ENCODE results near the gene FLACC1.
A peak's percentile ranks its signal among the peaks of the same experiment; 100 is the strongest.
"Not testable (repeated sequence)": the region's sequence is repeated elsewhere in the genome, so short reads cannot be mapped to it uniquely, and the experiment has no call there.

FLACC1 gene

DNA sequence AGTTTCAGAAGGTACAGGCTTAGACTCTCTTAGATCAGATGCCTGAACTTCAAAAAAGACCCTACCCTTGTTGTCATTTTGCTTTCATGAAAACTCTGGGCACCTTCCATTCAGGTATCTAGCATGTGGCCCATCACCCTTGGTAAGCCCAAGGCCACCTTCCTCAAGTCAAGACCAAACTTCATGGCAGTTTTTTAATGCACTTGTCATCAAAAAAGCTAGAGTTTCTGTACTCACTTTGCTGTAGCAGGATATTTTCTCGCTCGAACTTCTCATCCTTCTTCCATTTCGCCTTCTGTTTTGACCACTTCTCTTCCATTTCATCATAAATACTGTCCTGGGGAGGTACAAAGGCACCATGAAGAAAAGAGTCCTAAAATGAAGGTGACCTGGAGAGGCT is 48.2 kb downstream of the FLACC1 start:
- TF ChIP-seq, protein P1, sequence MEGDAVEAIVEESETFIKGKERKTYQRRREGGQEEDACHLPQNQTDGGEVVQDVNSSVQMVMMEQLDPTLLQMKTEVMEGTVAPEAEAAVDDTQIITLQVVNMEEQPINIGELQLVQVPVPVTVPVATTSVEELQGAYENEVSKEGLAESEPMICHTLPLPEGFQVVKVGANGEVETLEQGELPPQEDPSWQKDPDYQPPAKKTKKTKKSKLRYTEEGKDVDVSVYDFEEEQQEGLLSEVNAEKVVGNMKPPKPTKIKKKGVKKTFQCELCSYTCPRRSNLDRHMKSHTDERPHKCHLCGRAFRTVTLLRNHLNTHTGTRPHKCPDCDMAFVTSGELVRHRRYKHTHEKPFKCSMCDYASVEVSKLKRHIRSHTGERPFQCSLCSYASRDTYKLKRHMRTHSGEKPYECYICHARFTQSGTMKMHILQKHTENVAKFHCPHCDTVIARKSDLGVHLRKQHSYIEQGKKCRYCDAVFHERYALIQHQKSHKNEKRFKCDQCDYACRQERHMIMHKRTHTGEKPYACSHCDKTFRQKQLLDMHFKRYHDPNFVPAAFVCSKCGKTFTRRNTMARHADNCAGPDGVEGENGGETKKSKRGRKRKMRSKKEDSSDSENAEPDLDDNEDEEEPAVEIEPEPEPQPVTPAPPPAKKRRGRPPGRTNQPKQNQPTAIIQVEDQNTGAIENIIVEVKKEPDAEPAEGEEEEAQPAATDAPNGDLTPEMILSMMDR (conservative IDR thresholded peaks at IDR 0.05; ENCODE audit: low read length): no peak
- no peak for DNase-seq (ENCODE audit: low read depth)
- H3K4me3 ChIP-seq (ENCODE audit: low read length): no peak overlapping the region

DNA sequence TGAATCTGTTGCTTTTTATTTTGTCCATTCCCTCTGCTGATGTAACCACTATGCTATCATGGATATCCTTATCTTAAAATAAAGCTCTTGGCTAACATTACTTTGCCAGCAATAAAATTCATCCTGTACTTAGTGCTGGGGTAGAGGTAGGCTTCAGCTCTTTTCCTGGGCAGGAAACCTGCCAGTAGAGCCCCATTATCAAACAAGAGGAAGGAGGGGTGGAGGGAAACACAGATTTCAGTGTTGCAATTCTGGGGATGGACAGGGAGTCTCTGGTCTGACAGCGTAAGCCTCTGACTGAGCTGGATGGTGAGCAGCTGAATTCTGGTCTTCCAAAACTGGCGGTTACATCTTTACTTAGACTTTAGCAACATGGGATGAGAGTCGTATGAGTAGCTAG is 49.3 kb downstream of the FLACC1 start:
- TF ChIP-seq, protein P1 (conservative IDR thresholded peaks at IDR 0.05; ENCODE audit: low read length): no peak
- DNase-seq (ENCODE audit: low read depth): no peak

DNA sequence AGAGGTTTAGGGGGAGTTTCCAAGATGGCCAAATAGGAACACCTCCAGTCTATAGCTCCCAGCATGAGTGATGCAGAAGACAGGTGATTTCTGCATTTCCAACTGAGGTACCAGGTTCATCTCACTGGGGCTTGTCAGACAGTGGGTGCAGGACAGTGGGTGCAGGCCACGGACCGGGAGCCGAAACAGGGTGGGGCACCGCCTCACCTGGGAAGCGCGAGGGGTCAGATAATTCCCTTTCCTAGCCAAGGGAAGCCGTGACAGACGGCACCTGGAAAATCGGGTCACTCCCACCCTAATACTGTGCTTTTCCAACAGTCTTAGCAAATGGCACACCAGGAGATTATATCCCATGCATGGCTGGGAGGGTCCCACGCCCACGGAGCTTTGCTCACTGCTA is 57.2 kb downstream of the FLACC1 start:
- DNase-seq (ENCODE audit: low read depth); H3K4me3 ChIP-seq (ENCODE audit: low read length): not testable (repeated sequence)

More for the DNA sequence above, 49.3 kb downstream of the FLACC1 start:
- H3K4me3 ChIP-seq (ENCODE audit: low read length): no peak overlapping the region

DNA sequence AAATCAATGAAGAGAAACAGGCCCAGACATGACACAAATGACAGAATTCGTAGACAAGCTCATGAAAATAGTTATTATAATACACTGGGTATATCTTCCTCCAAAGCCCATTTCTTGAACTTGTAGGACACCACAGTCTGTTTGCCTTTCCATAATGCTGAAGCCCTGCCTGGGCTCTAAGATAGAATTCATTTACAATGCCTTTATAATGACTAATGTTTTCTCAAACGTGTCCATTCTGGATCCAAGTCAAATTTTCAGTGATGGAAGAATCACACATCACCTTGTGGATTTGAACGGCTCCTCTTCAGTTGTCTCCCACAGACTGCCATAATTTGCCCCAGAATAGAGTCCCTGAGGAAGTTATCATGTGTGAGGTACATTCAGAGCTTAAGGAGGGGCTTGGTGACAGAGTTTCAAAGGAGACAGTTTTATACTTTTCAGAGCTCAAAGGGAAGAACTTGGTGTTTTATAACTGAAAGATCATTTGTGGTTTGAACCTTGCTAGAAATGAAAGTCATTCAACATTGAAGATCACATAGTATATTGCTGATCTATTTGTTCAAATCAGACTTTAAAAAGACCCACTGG is 58.6 kb downstream of the FLACC1 start:
- TF ChIP-seq, protein P1 (conservative IDR thresholded peaks at IDR 0.05; ENCODE audit: low read length): no peak
- H3K4me3 ChIP-seq (ENCODE audit: low read length): no peak overlapping the region
- peak; percentile 9 for DNase-seq (ENCODE audit: low read depth)

DNA sequence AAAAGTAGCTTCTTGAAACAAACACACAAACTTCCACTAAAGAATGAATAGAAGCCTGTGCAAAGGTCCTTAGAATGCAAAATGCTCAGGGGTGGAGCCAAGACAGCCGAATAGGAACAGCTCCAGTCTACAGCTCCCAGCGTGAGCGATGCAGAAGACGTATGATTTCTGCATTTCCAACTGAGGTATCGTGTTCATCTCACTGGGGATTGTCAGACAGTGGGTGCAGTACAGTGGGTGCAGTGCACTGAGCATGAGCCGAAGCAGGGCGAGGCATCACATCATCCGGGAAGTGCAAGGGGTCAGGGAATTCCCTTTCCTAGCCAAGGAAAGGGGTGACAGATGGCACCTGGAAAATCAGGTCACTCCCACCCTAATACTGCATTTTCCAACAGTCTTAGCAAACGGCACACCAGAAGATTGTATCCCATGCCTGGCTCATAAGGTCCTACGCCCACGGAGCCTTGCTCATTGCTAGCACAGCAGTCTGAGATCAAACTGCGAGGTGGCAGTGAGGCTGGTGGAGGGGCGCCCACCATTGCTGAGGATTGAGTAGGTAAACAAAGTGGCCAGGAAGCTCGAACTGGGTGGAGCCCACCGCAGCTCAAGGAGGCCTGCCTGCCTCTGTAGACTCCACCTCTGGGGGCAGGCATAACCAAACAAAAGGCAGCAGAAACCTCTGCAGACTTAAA is 66.5 kb downstream of the FLACC1 start:
- DNase-seq (ENCODE audit: low read depth): not testable (repeated sequence)

DNA sequence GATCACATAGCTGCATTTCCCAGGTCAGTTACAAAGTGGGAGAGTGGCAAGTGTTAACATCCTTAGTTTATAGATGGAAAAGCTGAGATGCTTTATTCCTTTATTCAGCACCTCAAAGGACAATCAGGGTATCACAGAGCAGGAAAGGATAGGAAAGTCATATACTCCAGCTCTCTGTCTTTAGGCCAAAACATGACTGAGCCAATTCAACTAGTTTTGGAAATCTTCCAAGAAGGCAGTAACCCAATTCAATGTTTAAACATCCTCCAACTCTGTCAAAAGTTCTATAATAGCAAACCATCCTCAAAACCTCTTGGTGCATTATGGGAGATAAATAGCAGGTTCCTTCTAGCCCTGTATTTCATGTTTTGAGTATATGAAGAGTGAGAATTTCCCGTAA is 71.6 kb downstream of the FLACC1 start:
- TF ChIP-seq, protein P1 (conservative IDR thresholded peaks at IDR 0.05; ENCODE audit: low read length): no peak
- no peak overlapping the region for H3K4me3 ChIP-seq (ENCODE audit: low read length)
- DNase-seq (ENCODE audit: low read depth): no peak

More for the DNA sequence above, 66.5 kb downstream of the FLACC1 start:
- not testable (repeated sequence) for H3K4me3 ChIP-seq (ENCODE audit: low read length)

DNA sequence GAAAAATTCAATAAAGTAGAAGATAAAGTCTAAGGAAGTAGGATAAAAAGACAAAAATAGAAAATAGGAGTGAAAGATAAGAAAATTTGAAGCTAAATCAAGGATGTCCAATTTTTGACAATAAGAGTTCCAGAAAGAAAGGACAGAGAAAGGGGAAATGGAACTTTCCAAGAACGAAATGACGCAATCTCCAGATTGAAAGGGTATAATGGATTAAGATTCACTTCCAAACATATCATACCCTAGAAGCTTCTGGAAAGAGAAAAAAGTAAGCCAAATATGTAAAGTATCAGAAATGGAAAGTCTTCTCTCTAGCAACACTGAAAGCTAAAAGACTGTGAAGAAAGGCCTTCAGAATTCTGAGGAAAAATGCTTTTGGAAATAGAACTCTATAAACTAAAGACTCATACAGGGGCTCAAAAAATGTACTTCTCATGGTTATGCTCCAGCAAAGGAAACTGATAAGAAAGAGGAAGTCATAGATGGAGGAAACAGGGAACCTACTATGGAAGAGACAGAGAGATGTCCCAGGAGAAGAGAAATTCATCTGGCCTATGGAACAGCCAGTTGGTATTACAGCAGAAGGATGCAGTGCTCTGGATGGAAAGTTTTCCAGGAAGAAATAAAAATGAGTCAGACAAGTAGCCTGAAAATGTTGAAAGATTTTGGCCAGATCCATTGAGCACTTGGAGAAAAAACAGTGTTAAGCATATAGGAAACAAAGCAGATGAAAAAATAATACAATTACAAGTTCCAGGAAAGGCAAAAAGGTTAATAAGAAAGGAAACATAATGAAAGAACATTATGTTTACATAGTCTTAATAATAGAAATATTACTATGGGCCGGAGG is 76.7 kb downstream of the FLACC1 start:
- no peak for DNase-seq (ENCODE audit: low read depth)
- TF ChIP-seq, protein P1 (conservative IDR thresholded peaks at IDR 0.05; ENCODE audit: low read length): no peak
- no peak overlapping the region for H3K4me3 ChIP-seq (ENCODE audit: low read length)

DNA sequence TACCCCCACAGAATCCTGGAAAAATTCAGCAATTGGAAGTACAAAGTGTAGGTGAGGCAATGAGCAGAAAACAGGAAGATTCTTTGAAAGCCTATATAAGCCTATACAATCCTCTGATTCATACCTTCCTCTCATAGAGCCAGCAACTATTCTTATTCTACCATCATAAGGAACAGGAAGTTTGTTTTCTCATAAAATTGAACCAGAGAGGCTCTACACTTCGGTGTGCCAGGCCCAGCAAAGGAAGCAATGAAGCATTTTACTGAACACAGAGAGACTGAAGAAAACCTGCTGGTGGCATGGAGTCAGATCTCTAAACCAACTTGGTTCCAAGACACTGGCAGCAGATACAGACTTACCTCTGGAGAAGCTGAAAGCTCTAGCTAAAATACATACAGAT is 78.1 kb downstream of the FLACC1 start:
- H3K4me3 ChIP-seq (ENCODE audit: low read length): no peak overlapping the region
- TF ChIP-seq, protein P1 (conservative IDR thresholded peaks at IDR 0.05; ENCODE audit: low read length): no peak
- DNase-seq (ENCODE audit: low read depth): no peak

All from AG10803 (cell line).